ENCODE results near the gene PHOX2A. TPM values are rescaled to one million over a fixed set of nuclear protein-coding genes. Genes with fewer than 3 reads are reported as not detected.
"Not testable (repeated sequence)": the region's sequence is repeated elsewhere in the genome, so short reads cannot be mapped to it uniquely, and the experiment has no call there.

PHOX2A gene
- total RNA-seq (2014; rRNA removed; shearing (Covaris generic)) = not detected in 2 replicates

GRCh38 chr11:72244060-72244360, at the start of gene PHOX2A:
PHOX2A (minus strand) TSS chr11:72244176; CDS start chr11:72244004, 172 bp downstream.
- no peak for DNase-seq (ENCODE audit: low read depth)

GRCh38 chr11:72293391-72293790, 49.4 kb upstream of the PHOX2A start:
- no peak for DNase-seq (ENCODE audit: low read depth)

GRCh38 chr11:72292106-72292785, 48.3 kb upstream of the PHOX2A start:
- no peak for DNase-seq (ENCODE audit: low read depth)

GRCh38 chr11:72290741-72291140, 46.8 kb upstream of the PHOX2A start:
- DNase-seq (ENCODE audit: low read depth) = peak; percentile 40

GRCh38 chr11:72287293-72287692, 43.3 kb upstream of the PHOX2A start:
- no peak for DNase-seq (ENCODE audit: low read depth)

- no peak for DNase-seq (ENCODE audit: low read depth)
These were observed 40.0 kb upstream of the PHOX2A start for GRCh38 chr11:72283947-72284346.

DNA sequence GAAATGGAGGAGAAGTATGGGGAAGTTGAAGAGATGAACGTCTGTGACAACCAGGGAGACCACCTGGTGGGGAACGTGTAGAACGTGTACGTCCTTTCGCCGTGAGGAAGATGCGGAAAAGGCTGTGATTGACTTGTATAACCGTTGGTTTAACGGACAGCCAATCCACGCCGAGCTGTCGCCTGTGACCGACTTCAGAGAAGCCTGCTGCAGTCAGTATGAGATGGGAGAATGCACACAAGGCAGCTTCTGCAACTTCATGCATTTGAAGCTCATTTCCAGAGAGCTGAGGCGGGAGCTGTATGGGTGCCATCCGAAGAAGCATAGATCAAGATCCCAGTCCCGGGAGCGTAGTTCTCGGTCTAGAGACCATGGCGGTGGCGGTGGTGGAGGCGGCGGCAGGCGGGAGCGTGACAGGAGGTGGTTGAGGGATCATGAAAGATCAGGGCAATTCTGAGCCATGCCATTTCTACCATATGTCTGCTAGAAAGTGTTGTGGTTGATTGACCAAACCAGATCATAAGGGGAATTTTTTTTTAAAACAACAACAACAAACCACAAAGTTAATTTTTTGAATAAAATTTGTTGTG, 36.8 kb upstream of the PHOX2A start:
- no peak for DNase-seq (ENCODE audit: low read depth)

- DNase-seq (ENCODE audit: low read depth) = no peak
These were observed 36.1 kb upstream of the PHOX2A start for GRCh38 chr11:72280037-72280436.

DNA sequence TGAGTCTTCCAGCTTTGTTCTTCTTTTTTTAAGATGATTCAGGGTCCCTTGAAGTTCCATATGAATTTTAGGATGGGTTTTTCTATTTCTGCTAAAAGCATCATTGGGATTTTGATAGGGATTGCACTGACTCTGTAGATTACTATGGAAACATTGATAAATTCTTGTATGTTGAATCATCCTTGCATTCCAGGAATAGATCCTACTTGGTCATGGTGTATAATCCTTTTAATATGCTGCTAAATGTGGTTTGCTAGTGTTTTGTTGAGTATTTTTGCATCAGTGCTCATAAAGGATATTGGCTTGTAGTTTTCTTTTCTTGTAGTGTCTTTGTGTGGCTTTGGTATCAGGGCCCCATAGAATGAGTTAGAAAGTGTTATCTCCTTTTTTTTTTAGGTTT, 34.9 kb upstream of the PHOX2A start:
- peak; percentile 75 for DNase-seq (ENCODE audit: low read depth)

- DNase-seq (ENCODE audit: low read depth) = no peak
These were observed 30.5 kb upstream of the PHOX2A start for GRCh38 chr11:72274435-72274834.

- DNase-seq (ENCODE audit: low read depth) = no peak
These were observed 28.0 kb upstream of the PHOX2A start for GRCh38 chr11:72271980-72272379.

DNA sequence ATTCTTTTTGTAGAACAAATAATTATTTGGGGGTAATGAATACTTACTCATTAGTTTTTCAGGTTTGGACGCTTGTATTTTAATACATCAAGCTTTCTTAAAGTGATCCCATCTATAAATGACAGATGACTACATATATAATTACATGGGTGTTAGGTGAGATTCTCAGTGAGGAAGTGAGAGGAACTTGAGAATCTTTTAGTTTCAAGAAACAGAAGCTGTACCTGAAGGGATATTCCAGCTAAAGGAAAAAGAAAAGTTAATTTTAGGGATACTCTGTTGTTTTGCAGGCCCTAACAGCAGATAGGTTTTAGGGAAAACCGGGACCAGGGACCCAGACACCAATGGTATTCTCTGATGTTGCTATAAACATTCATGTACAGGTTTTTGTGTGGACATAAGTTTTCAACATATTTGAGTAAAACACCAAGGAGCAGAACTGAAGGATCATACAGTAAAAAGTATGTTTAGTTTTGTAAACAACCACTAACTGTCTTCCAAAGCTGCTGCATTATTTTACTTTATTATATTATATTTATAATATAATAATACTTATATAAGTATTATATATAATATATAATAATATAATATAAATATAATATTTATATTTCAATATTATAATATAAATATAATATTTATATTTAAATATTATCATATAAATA, 24.1 kb upstream of the PHOX2A start:
- no peak for DNase-seq (ENCODE audit: low read depth)

DNA sequence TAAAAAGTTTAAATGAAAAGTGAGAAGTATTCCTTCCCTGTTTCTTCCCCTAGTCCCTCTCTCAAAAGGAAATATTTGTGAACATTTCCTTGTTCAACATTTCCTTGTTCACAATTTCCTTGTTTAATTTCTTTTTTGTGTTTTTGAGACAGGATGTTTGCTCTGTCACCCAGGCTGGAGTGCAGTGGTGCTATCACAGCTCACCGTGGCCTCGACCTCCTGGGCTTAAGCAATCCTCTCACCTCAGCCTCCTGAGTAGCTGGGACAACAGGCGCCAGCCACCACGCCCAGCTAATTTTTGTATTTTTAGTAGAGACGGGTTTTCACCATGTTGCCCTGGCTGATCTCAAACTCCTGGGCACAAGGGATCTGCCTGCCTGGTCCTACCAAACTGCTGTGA, 23.0 kb upstream of the PHOX2A start:
- DNase-seq (ENCODE audit: low read depth) = not testable (repeated sequence)

- no peak for DNase-seq (ENCODE audit: low read depth)
These were observed 22.0 kb upstream of the PHOX2A start for GRCh38 chr11:72265951-72266350.

GRCh38 chr11:72263361-72263760, 19.4 kb upstream of the PHOX2A start:
- DNase-seq (ENCODE audit: low read depth) = peak; percentile 51

DNA sequence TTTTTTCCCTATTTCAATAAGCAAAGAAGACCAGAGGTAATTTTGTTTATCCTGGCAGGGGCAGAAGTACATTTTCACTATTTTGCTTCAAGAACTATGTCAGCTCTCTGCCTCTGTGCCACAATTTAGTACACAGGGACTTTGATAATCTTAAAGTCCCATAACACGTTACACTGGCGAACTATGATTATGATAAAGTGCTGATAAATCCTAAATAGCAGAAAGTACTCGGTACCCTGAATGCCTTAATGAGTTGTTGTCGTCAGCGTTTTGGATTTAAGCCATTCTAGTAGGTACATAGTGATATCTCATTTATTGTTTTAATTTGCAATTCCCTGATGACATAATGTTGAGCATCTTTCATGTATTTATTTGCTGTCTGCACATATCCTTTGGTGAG, 16.6 kb upstream of the PHOX2A start:
- no peak for DNase-seq (ENCODE audit: low read depth)

DNA sequence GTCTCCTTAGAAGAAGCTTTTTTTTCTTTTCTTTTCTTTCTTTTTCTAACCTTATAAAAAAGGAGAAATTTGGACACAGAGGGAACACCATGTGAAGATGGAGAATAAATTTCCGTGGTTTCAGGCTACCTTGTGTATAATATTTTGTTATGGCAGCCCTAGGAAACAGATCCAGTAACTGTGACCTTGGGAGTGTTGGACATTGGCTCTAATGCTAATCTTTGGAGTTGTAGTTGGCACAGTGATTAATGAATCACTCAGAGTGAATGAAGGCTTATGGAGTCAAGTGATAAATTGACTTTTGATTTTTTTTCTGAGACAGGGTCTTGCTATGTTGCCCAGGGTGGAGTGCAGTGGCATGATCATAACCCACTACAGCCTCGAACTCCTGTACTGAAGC, 15.5 kb upstream of the PHOX2A start:
- DNase-seq (ENCODE audit: low read depth) = no peak

DNA sequence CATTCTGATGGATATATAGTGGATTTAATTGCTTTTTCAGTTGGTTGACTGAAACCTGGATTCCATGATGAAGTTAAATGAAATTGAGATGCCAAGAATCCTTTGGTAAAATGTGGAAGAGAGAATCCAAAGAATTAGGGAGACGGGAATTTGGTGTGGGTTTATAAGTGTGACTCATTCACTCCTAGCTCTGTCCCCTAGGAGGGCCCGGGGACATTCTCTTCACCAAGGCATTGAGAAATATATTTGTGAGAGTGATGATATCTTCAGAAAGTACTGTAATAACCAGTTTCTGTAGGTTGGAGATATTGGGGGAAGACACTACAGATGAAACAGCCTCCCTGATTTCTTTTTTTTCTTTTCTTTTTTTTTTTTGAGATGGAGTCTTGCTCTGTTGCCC, 13.6 kb upstream of the PHOX2A start:
- DNase-seq (ENCODE audit: low read depth) = peak; percentile 43

DNA sequence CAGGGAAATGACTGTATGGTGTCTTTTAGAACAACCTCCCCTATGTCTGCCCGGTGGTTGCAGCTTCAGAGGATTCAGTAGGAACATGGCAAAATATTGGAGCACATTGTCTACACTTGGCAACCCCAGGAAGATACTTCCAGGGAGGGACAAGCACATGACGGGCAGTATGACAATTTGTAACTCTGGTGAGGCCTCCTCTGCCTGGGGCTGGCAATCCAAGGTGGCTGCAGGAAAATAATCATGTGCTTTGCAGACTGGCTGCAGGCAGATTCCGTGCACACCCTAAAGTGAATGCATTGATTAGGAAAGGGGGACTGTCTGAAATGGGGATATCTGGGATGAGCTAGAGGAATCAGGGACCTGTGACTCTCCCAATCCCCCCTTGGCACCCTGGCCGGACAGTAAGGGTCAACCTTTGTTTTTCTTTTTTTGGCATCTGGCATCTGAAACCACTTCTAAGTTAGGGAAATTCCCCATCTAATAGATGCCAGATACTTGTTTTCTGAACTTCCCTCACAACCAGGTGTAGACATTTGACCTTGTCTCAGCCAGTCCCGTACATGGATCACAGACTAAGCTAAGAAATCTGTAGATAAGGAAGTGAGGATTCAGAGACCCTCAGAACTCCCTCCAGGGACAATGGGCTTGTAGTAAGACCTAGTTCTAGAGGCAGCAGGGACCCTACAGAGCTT, 10.5 kb upstream of the PHOX2A start:
- DNase-seq (ENCODE audit: low read depth) = no peak

- DNase-seq (ENCODE audit: low read depth) = no peak
These were observed 9.4 kb upstream of the PHOX2A start for GRCh38 chr11:72253392-72253791.

DNA sequence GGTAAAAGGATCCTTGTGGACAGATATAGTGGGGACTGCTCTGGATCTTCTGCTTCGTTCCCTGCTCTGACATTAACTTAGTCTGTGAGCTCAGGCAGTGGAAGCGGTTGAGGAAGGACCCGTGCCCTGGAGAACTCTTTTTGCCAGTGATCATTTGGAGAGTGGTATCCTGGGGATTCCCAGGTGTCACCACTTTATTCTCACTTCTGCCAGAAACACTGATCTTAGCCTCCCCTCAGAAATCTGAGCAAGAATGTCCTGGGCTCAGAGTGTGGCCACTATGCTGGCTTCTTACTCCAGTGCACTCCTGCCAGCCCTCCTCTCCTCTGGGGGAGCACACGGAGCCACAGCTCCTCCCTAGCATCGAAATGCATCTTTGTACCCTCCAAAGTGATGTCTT, 7.6 kb upstream of the PHOX2A start:
- no peak for DNase-seq (ENCODE audit: low read depth)

GRCh38 chr11:72250661-72251464, 6.9 kb upstream of the PHOX2A start:
- no peak for DNase-seq (ENCODE audit: low read depth)
